Peyer's patch (tissue), 4 donors: Measurements from ENCODE around the gene TCF7. TPM values are rescaled to one million over a fixed set of nuclear protein-coding genes. Genes with fewer than 3 reads are reported as not detected.
A peak's percentile ranks its signal among the peaks of the same experiment; 100 is the strongest.

Experiments
- DNase-seq, 3 donors: peaks; one replicate each; pipeline ENCODE4 v3.0.0-alpha.2; 2017 to 2019
- H3K27ac ChIP-seq, 4 donors: fragments of 200-600 bp; sonication (generic); one replicate each; pipeline ENCODE4 v1.5.1; 2016 to 2019
- H3K27me3 ChIP-seq, 2 donors: fragments of 200-600 bp; sonication (generic); one replicate each; pipeline ENCODE4 v1.5.1; 2019
- H3K36me3 ChIP-seq, 3 donors: fragments of 200-600 bp; sonication (generic); one replicate each; pipeline ENCODE4 v1.5.1; 2016 to 2019
- H3K4me1 ChIP-seq, 4 donors: fragments of 200-600 bp; sonication (generic); one replicate each; pipeline ENCODE4 v1.5.1; 2016 to 2019
- H3K4me3 ChIP-seq, 4 donors: fragments of 200-600 bp; sonication (generic); 1 replicate in 3 of 4; 2 replicates in 1 of 4; pipeline ENCODE4 v1.5.1; 2016 to 2019; ENCODE audit warnings: mild to moderate bottlenecking in 1 of 4
- H3K9me3 ChIP-seq, 4 donors: fragments of 200-600 bp; sonication (generic); one replicate each; pipeline ENCODE4 v1.5.1; 2016 to 2019; ENCODE audit warnings: mild to moderate bottlenecking in 1 of 4
- POLR2A ChIP-seq, 2 donors: fragments of 450-650 bp; IDR thresholded peaks; one replicate each; pipeline ENCODE4 v1.5.1; 2017; ENCODE audit warnings: antibody characterized with exemption in 2 of 2, mild to moderate bottlenecking in 2 of 2, moderate library complexity in 2 of 2
- total RNA-seq, 4 donors: library from RNA; depleted of rRNA; stranded (reverse); fragments of >200 nt; gene quantifications; one replicate each; pipeline ENCODE4 v1.1.0, GENCODE V29; 2016
- TF ChIP-seq, protein P1 (sequence below), 6 experiments: fragments of 450-650 bp in 4 of 6; fragments of 200-600 bp in 2 of 6; sonication (generic) in 1 of 6; IDR thresholded peaks; one replicate each; pipeline ENCODE4 v1.5.1; 2017 to 2019; ENCODE audit warnings: antibody characterized with exemption in 6 of 6, mild to moderate bottlenecking in 3 of 6, moderate library complexity in 1 of 6

Gene TCF7
- total RNA-seq, 4 donors from 2014 or later, result 11.8 to 32.2 (median 22.0) TPM

DNA sequence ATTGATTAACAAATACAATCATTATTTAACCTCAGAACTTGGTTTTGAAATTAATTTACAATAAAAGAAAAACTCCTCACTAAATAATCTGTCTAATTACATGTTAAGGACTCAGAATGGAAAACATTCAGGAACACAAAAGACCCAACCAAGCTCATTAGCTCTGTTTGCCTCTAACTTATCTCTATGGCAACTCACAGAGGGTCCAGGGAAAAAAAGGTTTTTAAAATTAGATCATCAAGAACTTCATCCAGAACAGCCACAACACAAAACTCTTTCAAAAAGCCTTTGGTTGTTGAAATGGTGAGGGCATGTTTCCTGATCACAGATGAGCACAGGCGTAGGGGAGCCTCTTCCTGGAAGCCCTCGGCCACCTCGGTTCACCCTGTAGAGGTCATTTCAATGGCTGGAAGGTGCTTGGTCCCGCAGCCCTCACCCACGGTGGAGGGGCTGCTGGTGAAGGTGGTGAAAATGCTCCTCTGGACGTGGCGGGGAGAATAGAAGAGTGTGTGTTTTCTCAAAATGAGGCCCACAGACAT lies 17.2 kb upstream of the TCF7 start:
- H3K9me3 ChIP-seq, result no peaks in the 10 kb centered on the region
- no peak overlapping the region for H3K27ac ChIP-seq
- H3K27me3 ChIP-seq, result no peaks in the 10 kb centered on the region
- H3K4me1 ChIP-seq, result peaks cover 5 to 66% (median 28%) of the 10 kb centered on the region in 4 donors
- TF ChIP-seq, protein P1, sequence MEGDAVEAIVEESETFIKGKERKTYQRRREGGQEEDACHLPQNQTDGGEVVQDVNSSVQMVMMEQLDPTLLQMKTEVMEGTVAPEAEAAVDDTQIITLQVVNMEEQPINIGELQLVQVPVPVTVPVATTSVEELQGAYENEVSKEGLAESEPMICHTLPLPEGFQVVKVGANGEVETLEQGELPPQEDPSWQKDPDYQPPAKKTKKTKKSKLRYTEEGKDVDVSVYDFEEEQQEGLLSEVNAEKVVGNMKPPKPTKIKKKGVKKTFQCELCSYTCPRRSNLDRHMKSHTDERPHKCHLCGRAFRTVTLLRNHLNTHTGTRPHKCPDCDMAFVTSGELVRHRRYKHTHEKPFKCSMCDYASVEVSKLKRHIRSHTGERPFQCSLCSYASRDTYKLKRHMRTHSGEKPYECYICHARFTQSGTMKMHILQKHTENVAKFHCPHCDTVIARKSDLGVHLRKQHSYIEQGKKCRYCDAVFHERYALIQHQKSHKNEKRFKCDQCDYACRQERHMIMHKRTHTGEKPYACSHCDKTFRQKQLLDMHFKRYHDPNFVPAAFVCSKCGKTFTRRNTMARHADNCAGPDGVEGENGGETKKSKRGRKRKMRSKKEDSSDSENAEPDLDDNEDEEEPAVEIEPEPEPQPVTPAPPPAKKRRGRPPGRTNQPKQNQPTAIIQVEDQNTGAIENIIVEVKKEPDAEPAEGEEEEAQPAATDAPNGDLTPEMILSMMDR (IDR thresholded peaks at IDR 0.05), result no peak
- no peak overlapping the region for H3K4me3 ChIP-seq
- DNase-seq, result no peak
- H3K36me3 ChIP-seq, result no peaks in the 10 kb centered on the region

DNA sequence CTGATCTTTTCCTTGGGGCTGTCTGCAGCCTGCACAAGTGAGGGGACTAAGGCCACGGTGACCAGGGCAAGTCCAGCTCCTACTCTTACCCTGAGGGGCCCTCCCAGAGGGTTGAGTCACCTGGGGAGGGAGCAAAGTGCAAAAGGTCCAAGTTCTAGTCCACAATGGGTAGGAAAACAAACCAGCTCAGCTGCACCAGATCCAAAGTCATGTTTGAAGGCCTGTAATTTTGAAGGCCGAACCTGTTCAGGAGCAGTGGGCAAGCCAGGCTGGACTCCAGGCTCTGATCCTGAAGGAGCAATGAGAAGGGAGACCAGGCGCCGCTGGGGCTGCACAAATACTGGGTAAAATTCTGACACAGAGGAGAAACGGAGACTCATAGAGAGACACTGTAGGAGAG lies 15.8 kb upstream of the TCF7 start:
- TF ChIP-seq, protein P1 (IDR thresholded peaks at IDR 0.05), result no peak
- no peak for TF ChIP-seq POLR2A (IDR thresholded peaks at IDR 0.05)
- H3K36me3 ChIP-seq, result no peaks in the 10 kb centered on the region
- peak overlapping the region in 1 of 4 donors; percentile 12 for H3K4me3 ChIP-seq
- peak in 2 of 3 donors; percentile 76 to 85 for DNase-seq
- H3K4me1 ChIP-seq, result peaks cover 0 to 54% (median 26%) of the 10 kb centered on the region in 4 donors
- peak overlapping the region in 2 of 4 donors; percentile 72 to 80 for H3K27ac ChIP-seq
- no peaks in the 10 kb centered on the region for H3K27me3 ChIP-seq
- no peaks in the 10 kb centered on the region for H3K9me3 ChIP-seq

DNA sequence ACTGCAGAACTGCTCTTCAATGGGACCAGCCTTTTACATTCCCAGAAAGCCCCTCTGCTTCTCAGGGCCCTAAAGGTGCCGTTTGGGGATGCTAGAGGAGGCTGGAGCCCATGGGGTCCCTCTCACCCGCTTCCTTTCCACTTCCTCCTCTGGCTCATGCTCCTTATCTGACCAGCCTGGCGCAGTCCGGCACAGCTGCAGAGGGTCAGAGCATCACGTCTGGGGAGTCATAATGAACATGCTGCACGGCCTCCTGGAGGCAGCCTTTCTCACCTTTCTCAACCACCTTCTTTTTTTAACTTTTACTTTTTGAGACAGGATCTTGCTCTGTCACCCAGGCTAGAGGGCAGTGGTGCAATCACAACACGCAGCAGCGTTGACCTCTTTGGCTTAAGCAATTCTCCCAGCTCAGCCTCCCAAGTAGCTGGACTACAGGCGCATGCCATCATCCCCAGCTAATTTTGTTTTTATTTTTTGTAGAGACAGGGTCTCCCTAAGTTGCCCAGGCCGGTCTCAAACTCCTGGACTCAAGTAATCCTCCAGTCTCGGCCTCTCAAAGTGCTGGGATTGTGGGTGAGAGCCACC lies 15.1 kb upstream of the TCF7 start:
- TF ChIP-seq POLR2A (IDR thresholded peaks at IDR 0.05), result no peak
- TF ChIP-seq, protein P1 (IDR thresholded peaks at IDR 0.05), result no peak
- H3K9me3 ChIP-seq, result no peaks in the 10 kb centered on the region
- peak overlapping the region; percentile 59 to 84 (median 76) for H3K27ac ChIP-seq
- no peak for DNase-seq
- peak overlapping the region in 1 of 4 donors; percentile 12 for H3K4me3 ChIP-seq
- H3K4me1 ChIP-seq, result peaks cover 0 to 47% (median 28%) of the 10 kb centered on the region in 4 donors
- no peaks in the 10 kb centered on the region for H3K27me3 ChIP-seq
- no peaks in the 10 kb centered on the region for H3K36me3 ChIP-seq

DNA sequence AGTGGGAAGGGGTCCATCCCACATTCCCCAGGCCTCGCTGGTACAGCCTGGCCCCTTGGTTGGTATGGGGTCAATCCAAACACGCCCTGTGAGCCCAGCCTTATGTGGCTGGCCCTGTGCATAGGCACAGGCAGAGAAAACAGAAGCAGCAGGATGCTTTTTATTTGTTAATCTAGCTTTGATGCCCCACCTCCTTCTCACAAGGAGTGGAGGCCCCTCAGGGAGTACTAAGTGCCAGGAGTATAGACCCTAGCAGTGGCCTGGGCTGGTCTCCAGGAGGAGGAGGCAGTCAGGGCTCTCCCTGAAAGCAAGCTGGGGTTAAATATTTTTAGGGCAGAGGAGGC lies 14.6 kb upstream of the TCF7 start:
- Histone ChIP-seq H3K36me3 (no peaks in the 10 kb centered on the region), H3K27me3 (no peaks in the 10 kb centered on the region), H3K4me3 (no peak overlapping the region), H3K27ac (peak overlapping the region; percentile 59 to 84 (median 76)), H3K4me1 (peaks cover 0 to 42% (median 30%) of the 10 kb centered on the region in 4 donors), H3K9me3 (no peaks in the 10 kb centered on the region)
- TF ChIP-seq, protein P1 (IDR thresholded peaks at IDR 0.05), result no peak
- no peak for TF ChIP-seq POLR2A (IDR thresholded peaks at IDR 0.05)
- DNase-seq, result no peak

DNA sequence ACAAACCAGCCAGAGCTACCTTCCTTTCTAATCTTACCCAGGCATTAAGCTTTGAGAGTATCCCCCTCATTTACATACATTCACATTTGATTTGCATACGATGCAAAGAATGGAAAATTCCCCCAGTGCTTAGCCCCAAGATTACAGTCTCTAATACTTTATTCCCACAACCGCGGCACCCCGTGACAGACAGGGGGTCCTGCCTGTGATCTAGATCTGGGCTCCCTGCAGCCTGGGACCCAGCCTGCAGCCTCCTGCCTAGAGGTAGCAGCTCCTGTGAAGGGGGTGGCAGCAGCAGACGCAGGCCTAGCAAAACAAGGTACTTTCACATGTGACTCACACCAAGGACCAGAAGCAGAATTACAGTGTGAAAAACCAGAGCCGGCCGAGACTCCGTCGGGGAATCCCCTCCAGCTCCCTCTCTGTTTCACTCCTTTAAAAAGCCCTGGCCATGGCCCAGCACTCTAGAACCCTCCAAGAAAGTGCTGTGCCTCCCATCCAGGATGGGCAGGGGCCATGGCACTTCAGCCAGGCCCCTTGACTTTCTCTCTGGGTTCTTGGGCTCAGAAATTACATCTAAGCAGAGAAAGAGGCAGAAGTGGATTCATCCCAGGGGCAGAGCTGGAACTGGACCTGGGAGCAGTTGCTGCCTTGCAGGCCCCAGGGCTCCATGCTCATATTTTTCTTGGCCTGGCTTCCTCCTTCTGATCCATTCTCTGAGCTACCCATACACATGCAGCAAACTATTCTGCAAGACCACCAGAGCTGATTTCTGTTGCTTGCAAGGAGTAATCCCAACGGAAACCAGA lies 14.0 kb upstream of the TCF7 start:
- no peaks in the 10 kb centered on the region for H3K27me3 ChIP-seq
- peaks cover 0 to 40% (median 32%) of the 10 kb centered on the region in 4 donors for H3K4me1 ChIP-seq
- DNase-seq, result peak in 2 of 3 donors; percentile 80 to 87
- no peak overlapping the region for H3K4me3 ChIP-seq
- H3K36me3 ChIP-seq, result no peaks in the 10 kb centered on the region
- H3K27ac ChIP-seq, result peak overlapping the region; percentile 59 to 84 (median 76)
- no peaks in the 10 kb centered on the region for H3K9me3 ChIP-seq
- TF ChIP-seq, protein P1 (IDR thresholded peaks at IDR 0.05), result no peak
- TF ChIP-seq POLR2A (IDR thresholded peaks at IDR 0.05), result no peak
